DOHH2 (cell line): ENCODE data around the gene PCBP3.

Experiments used
- H3F3A ChIP-seq: fragments of 200-600 bp; sonication (generic), shearing (Covaris generic); 2 replicates; pipeline ENCODE4 v1.6.0; 2016; ENCODE audit warnings: antibody characterized with exemption, mild to moderate bottlenecking; ENCODE audit not compliant: control insufficient read depth, insufficient read depth
- H3K27ac ChIP-seq: fragments of 200-600 bp; sonication (generic); 2 replicates; pipeline ENCODE4 v1.5.1; 2014; ENCODE audit warnings: low read depth, mild to moderate bottlenecking, low read length, moderate library complexity
- H3K27me3 ChIP-seq: fragments of 200-600 bp; sonication (generic); 2 replicates; pipeline ENCODE4 v1.6.1; 2014; ENCODE audit warnings: mild to moderate bottlenecking, low read length, mixed read lengths; ENCODE audit not compliant: control insufficient read depth
- H3K36me3 ChIP-seq: fragments of 200-600 bp; sonication (generic); 2 replicates; pipeline ENCODE4 v1.6.1; 2014; ENCODE audit warnings: mild to moderate bottlenecking, low read length, moderate library complexity, mixed read lengths; ENCODE audit not compliant: control insufficient read depth
- H3K4me1 ChIP-seq: fragments of 200-600 bp; sonication (generic); 2 replicates; pipeline ENCODE4 v1.6.1; 2014; ENCODE audit warnings: mild to moderate bottlenecking, low read length, mixed read lengths; ENCODE audit not compliant: control insufficient read depth
- H3K4me2 ChIP-seq: fragments of 200-600 bp; sonication (generic); 2 replicates; pipeline ENCODE4 v1.6.0; 2014; ENCODE audit warnings: mild to moderate bottlenecking, low read length, moderate library complexity
- H3K4me3 ChIP-seq: fragments of 200-600 bp; sonication (generic); 2 replicates; pipeline ENCODE4 v1.5.1; 2014; ENCODE audit warnings: mild to moderate bottlenecking, low read length, mixed read lengths
- H3K79me2 ChIP-seq: fragments of 200-600 bp; sonication (generic); 2 replicates; pipeline ENCODE4 v1.6.1; 2014; ENCODE audit warnings: mild to moderate bottlenecking, low read length, mixed read lengths; ENCODE audit not compliant: control insufficient read depth
- H3K9me2 ChIP-seq: fragments of 200-600 bp; sonication (generic); replicated peaks from 2 replicates; pipeline ENCODE4 v1.6.1; 2014; ENCODE audit warnings: mild to moderate bottlenecking, low read length, mixed read lengths; ENCODE audit not compliant: control insufficient read depth
- H3K9me3 ChIP-seq: fragments of 200-600 bp; sonication (generic); 2 replicates; pipeline ENCODE4 v1.6.1; 2014; ENCODE audit warnings: antibody characterized with exemption, low read length, mixed read lengths; ENCODE audit not compliant: control insufficient read depth, insufficient read depth
- H4K20me1 ChIP-seq: fragments of 200-600 bp; sonication (generic); 2 replicates; pipeline ENCODE4 v1.6.0; 2014; ENCODE audit warnings: low read depth, mild to moderate bottlenecking, antibody characterized with exemption, low read length, moderate library complexity; ENCODE audit not compliant: control insufficient read depth, insufficient read depth
- CTCF ChIP-seq: fragments of 200-600 bp; sonication (generic); IDR thresholded peaks from one replicate; pipeline ENCODE4 v1.5.1; 2014; ENCODE audit warnings: antibody characterized with exemption, mild to moderate bottlenecking, low read depth, low read length; ENCODE audit not compliant: poor library complexity, severe bottlenecking
- EZH2phosphoT487 ChIP-seq: fragments of 200-600 bp; sonication (generic); IDR thresholded peaks from 2 replicates; pipeline ENCODE4 v1.6.1; 2017; ENCODE audit warnings: borderline replicate concordance, mild to moderate bottlenecking, antibody characterized with exemption, low read length, moderate library complexity, mixed read lengths

Gene PCBP3

GRCh38 chr21:45599146-45599581 lies 44.4 kb upstream of the PCBP3 start:
- Histone ChIP-seq H3K9me2 (no peaks in the 10 kb centered on the region), H3F3A (no peaks in the 10 kb centered on the region), H3K27me3 (no peaks in the 10 kb centered on the region), H3K79me2 (no peaks in the 10 kb centered on the region), H3K9me3 (no peaks in the 10 kb centered on the region), H4K20me1 (no peaks in the 10 kb centered on the region), H3K27ac (no peak overlapping the region), H3K4me3 (no peak overlapping the region), H3K4me1 (no peaks in the 10 kb centered on the region), H3K4me2 (no peak overlapping the region), H3K36me3 (no peaks in the 10 kb centered on the region)
- TF ChIP-seq EZH2phosphoT487 = no peak
- no peak for TF ChIP-seq CTCF

- no peaks in the 10 kb centered on the region for H3K4me1 ChIP-seq
- H3K27ac ChIP-seq = no peak overlapping the region
- H3K4me2 ChIP-seq = no peak overlapping the region
Measured at GRCh38 chr21:45600248-45600647, 43.3 kb upstream of the PCBP3 start.

GRCh38 chr21:45601551-45601950 lies 42.0 kb upstream of the PCBP3 start:
- H3K9me2 ChIP-seq = no peaks in the 10 kb centered on the region
- no peaks in the 10 kb centered on the region for H3K9me3 ChIP-seq
- no peaks in the 10 kb centered on the region for H3K36me3 ChIP-seq
- H3K4me1 ChIP-seq = no peaks in the 10 kb centered on the region
- no peak for TF ChIP-seq EZH2phosphoT487
- H3K27me3 ChIP-seq = no peaks in the 10 kb centered on the region
- no peak overlapping the region for H3K4me2 ChIP-seq
- no peaks in the 10 kb centered on the region for H3F3A ChIP-seq
- H3K79me2 ChIP-seq = no peaks in the 10 kb centered on the region
- H3K4me3 ChIP-seq = no peak overlapping the region
- no peak overlapping the region for H3K27ac ChIP-seq
- no peaks in the 10 kb centered on the region for H4K20me1 ChIP-seq

More at GRCh38 chr21:45600248-45600647, 43.3 kb upstream of the PCBP3 start:
- TF ChIP-seq EZH2phosphoT487 = no peak
- no peak for TF ChIP-seq CTCF
- no peak overlapping the region for H3K4me3 ChIP-seq
- no peaks in the 10 kb centered on the region for H3K27me3 ChIP-seq
- no peaks in the 10 kb centered on the region for H4K20me1 ChIP-seq
- H3K9me3 ChIP-seq = no peaks in the 10 kb centered on the region
- no peaks in the 10 kb centered on the region for H3K79me2 ChIP-seq
- no peaks in the 10 kb centered on the region for H3K36me3 ChIP-seq
- H3F3A ChIP-seq = no peaks in the 10 kb centered on the region
- no peaks in the 10 kb centered on the region for H3K9me2 ChIP-seq

GRCh38 chr21:45602106-45602505 lies 41.4 kb upstream of the PCBP3 start:
- Histone ChIP-seq H4K20me1 (no peaks in the 10 kb centered on the region), H3K27me3 (no peaks in the 10 kb centered on the region), H3K4me3 (no peak overlapping the region), H3K4me2 (no peak overlapping the region), H3K9me2 (no peaks in the 10 kb centered on the region), H3K27ac (no peak overlapping the region), H3K4me1 (no peaks in the 10 kb centered on the region), H3K79me2 (no peaks in the 10 kb centered on the region), H3K36me3 (no peaks in the 10 kb centered on the region), H3F3A (no peaks in the 10 kb centered on the region), H3K9me3 (no peaks in the 10 kb centered on the region)
- TF ChIP-seq EZH2phosphoT487 (no peak), CTCF (no peak)
